Ammon's horn (tissue), 1 donor: ENCODE data around the gene RSPH3.
"Not testable (repeated sequence)": the region's sequence is repeated elsewhere in the genome, so short reads cannot be mapped to it uniquely, and the experiment has no call there.

ENCODE experiments used
- DNase-seq: peaks from one replicate; pipeline ENCODE4 v3.0.0-alpha.2; 2016; ENCODE audit warnings: low spot score

RSPH3 gene

DNA sequence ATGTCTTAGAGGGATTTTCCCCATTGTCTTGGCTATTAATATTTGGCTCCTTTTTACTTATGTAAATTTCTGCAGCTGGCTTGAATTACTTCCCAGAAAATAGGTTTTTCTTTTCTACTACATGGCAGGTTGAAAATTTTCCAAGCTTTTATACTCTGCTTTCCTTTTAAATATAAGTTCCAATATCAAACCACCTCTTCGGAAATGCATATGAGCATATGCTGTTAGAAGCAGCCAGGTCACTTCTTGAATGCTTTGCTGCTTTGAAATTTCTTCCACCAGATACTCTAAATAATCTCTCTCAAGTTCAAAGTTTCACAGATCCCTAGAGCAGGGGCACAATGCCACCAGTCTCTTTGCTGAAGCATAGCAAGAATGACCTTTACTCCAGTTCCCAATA is 25.2 kb upstream of the RSPH3 start:
- DNase-seq = not testable (repeated sequence)

DNA sequence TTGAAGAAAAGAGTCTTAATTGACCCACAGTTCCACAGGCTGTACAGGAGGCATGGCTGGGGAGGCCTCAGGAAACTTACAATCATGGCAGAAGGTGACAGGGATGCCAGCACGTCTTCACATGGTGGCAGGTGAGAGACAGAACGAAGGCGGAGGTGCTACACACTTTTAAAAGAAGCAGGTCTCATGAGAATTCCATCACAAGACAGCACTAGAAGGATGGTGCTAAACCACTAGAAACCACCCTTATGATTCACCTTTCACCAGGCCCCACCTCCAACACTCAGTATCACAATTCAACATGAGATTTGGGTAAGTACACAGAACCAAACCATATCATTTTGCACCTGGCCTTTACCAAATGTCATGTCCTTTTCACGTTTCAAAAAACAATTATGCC is 23.9 kb upstream of the RSPH3 start:
- DNase-seq = no peak

- no peak for DNase-seq
Measured at GRCh38 chr6:159020011-159020410, 20.0 kb upstream of the RSPH3 start.

DNA sequence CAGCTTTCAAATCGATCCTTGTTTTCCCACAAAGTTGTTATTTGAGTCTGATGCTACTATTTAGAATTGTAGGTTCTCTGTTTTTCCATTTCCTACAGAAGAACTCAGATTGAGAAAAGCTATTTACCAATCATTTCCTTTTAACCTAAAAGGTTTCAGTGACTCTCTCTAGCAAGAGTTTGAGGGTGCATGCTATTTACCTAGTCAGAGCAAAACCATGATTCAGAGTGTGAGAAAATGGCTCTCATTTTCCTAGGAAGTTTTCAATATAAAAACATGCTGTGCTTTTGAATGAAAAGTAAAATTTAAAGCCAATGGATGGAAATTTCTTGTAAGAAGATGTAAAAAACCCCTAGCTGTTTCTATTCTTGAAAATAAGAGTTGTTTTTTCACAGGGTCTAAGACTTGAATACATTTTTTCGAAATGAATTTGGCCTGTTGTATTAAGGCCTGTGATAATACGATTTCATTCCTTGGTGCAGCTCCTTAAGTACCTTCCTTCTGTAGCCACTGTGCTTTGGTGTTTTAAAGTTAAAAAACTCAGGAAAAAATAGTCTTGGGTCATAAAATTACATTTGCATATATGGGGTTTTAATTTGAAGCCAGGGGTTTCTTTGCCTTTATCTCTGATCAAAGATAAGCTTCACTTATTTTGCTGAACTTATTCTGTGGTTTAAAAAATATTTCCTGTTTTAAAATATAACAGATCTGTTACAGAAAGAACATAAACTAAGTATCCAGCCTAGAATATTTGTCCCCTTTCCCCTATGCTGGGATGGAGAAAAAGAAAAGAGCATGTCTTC is 18.0 kb upstream of the RSPH3 start:
- DNase-seq = no peak

GRCh38 chr6:159014406-159014805 is 14.4 kb upstream of the RSPH3 start:
- no peak for DNase-seq

DNA sequence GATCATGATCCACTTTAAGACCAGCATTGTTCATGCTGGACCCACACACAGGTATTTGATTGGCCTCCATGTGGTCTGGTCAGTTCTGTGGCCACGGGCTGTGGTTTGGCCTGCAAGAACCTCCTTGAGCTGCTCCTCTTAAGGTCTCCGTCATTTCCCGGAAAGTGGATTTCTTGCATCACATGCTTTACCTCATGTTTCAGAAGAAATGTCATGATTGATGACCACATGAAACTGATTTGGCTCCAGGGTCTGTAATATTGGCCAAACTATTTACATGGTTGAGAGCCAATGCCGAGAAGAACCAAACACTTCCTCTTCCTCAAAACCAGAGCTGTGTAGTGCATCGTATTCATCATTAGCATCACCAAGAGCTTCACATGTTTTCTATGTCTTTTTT is 13.2 kb upstream of the RSPH3 start:
- no peak for DNase-seq

- no peak for DNase-seq
Measured at GRCh38 chr6:159012201-159012600, 12.2 kb upstream of the RSPH3 start.

DNA sequence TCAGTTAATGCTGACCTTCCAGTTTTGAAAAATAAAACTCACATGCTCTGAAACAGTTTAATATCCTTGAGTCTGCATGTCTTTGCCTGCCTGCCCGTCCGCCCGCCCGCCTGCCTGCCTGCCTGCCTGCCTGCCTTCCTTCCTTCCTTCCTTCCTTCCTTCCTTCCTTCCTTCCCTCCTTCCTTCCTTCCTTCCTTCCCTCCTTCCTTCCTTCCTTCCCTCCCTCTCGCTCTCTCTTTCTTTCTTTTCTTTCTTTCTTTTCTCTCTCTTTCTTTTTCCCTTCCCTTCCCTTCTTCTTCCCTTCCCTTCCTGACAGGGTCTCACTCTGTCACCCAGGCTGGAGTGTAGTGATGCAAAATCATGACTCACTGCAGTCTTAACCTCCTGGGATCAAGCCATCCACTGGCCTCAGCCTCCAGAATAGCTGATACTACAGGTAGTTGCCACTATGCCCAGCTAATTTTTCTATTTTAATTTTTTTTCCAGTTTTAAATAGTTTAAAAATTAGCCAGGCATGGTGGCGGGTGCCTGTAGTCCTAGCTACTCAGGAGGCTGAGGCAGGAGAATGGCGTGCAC is 10.1 kb upstream of the RSPH3 start:
- DNase-seq = not testable (repeated sequence)

DNA sequence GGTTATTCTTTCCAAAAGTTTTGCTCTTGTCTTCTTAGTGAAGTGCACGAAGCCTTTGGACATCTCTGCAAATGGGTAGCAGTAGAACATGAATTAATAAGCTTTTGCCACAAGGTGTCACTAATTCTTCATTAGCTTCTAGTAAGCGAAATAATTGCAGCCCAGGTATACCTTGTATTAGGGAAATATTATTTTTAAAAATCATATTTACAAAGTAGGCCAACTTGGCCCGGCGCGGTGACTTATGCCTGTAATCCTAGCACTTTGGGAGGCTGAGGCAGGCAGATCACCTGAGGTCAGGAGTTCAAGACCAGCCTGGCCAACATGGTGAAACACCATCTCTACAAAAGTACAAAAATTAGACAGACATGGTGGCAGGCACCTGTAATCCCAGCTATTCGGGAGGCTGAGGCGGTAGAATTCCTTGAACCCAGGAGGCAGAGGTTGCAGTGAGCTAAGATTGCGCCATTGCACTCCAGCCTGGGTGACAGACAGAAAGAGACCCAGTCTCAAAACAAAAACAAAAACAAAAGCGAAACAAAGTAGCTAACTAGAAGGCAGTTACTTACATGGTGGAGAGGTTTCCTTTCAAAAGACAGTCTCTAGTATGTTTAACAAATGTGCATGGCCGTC is 8.8 kb upstream of the RSPH3 start:
- peak; percentile 37 for DNase-seq

- DNase-seq = no peak
Measured at GRCh38 chr6:159007510-159007909, 7.5 kb upstream of the RSPH3 start.

GRCh38 chr6:159005436-159005835 is 5.4 kb upstream of the RSPH3 start:
- DNase-seq = no peak

DNA sequence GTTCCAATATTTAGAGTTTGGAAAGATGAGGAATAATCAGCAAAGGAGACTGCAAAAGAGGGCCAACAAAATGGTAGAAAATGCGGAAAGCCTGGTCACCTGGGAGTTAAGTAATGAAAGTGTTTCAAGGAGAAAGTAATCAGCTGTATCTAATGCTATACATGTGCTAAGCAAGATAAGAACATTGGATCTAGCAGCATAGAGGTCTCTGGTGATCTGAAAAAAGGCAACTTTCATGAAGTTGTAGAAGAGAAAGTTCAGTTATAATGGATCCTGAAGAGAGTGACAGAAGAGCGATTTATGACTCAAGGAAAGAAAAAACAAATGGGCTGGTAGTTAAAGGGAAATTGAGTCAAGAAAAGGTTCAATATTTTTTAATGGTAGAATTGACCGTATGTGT is 4.6 kb upstream of the RSPH3 start:
- DNase-seq = no peak

DNA sequence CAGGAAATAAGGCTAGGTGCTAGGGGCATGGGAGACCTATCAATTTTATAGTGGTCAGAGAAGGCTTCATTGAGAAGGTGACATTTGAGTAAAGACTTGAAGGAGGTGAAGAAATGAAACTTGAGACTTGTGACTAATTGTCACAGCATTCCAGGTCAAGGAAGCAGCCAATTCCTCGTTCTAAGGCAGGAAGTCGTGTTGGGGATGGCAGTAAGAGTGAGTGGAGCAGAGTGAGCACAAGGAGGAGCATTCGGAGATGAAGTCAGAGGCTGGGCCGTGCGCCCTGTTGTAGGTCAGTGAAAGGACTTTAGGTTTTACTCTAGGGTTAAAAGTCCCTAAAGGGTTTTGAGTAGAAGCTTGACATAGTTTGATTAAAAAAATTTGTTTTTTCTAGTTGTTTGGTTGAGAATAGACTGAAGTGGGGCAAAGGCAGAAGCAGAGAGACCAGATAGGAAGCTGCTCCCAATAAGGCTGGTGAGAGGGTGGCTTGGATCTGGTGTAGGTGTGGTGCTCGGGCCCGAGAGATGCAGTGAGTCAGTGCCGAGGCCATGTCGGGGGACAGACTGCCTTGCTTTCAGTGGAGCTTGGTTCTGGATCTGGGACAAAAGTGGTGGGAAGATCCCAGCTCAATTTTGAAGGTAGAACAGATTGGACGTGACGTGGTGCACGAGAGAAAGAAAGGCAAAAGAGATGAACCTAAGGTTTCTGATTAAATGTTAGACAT is 2.6 kb upstream of the RSPH3 start:
- DNase-seq = peak; percentile 34

GRCh38 chr6:158999154-158999665 is 792 bp downstream of the RSPH3 start:
- DNase-seq = peak; percentile 10

DNA sequence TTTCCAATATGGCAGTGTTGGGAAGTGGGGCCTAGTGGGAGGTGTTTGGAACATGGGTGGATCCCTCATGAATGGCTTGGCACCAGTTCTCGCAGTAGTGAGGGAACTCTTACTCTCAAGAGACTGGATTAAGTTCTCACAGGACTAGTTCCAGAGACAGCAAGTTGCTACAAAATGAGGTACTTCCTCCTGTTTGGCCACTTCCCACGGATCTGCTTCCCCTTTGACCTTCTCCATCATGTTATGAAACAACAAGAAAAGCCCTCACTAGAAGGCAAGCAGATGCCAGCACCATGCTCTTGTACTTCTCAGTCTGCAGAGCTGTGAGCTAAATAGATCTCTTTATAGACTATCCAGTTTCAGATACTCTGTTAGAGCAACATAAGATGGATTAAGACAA is 3.1 kb downstream of the RSPH3 start:
- DNase-seq = no peak

DNA sequence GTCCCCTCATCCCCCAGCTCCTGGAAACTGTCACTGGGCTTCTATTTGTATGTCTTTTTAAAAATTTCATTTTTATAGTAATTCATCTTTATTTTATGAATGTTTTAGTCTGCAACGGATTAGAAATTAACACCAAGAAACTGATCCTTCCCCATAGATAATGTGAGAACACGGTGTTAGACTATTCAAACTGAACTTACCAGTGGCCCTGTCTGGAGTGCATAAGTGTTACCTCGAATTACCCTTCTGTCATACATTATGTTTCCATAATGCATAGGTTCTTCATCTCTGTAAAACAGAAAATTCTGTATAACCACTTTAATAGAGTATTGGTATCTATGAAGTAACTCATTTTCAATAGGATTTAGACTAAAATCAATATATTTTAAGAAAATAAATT is 6.4 kb downstream of the RSPH3 start:
- DNase-seq = no peak

- DNase-seq = no peak
Measured at GRCh38 chr6:158991017-158991723, 8.8 kb downstream of the RSPH3 start.

DNA sequence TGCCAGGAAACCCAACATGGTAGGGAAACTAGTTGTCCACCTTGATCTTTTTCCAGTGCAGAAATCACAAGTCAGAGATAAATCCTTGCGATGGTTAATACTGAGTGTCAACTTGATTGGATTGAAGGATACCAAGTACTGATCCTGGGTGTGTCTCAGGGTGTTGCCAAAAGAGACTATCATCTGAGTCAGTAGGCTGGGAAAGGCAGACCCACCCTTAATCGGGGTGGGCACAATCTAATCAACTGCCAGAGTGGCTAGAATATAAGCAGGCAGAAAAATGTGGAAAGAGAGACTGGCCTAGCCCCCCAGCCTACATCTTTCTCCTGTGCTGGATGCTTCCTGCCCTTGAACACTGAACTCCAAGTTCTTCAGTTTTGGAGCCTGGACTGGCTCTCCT is 10.3 kb downstream of the RSPH3 start:
- not testable (repeated sequence) for DNase-seq

DNA sequence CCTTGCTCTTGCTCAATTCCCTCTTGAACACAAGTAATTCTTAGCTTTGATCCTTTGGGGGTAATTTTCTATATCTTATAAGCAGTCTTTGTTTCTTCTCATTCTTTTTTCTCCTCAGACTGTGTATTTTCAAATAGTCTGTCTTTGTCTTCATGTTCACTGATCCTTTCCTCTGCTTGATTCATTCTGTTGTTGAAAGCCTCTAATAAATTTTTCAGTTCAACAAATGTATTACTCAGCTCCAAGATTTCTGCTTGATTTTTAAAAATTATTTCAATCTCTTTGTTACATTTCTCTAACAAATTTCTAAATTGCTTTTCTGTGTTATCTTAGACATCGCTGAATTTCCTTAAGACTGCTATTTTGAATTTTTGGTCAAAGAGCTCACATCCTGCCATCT is 11.5 kb downstream of the RSPH3 start:
- DNase-seq = no peak

GRCh38 chr6:158987657-158988056 is 12.3 kb downstream of the RSPH3 start:
- no peak for DNase-seq

DNA sequence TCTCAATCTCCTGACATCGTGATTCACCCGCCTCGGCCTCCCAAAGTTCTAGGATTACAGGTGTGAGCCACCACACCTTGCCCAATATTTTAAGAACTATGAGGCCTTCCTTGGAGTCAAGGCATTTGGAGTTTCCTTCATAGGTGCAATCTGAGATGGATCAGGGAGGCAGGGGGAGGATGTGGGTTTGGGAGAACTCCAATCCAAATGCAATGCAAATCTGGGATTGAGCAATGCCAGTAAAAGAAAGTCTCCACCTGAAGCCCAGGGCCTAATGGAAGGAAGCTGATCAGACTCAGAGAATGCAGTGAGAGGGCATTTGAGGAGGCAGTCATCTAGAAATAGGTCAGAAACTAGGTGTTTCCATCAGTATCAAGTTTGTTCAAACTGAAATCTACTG is 21.2 kb downstream of the RSPH3 start:
- no peak for DNase-seq

DNA sequence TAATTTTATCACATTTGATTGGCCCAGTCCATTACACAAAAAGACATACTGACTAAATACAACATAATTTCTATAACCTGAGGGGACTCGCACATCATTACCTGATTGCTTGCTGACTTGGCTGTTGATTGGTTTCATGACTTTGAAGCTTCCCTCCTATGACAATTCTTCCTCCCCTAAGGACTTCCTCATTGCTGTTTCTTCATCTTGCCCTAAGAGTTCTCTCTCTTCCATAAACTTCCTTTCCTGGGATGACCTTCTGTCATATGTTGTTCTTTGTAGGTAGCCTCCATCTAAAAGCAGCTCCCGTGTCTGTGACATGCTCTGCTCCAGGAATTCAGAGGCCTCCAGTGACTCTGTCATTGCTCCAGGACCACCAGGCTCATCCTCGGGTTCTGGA is 22.6 kb downstream of the RSPH3 start:
- no peak for DNase-seq
